GM12878 (cell line): ENCODE data around the gene U2AF2. TPM values are rescaled to one million over a fixed set of nuclear protein-coding genes. Genes with fewer than 3 reads are reported as not detected.

ENCODE experiments used
- ATAC-seq: fragments of 200-7000 bp; cut with Tn5 transposase; 3 replicates; pipeline ENCODE4 v1.9.1; 2020; ENCODE audit warnings: mild to moderate bottlenecking, moderate library complexity
- BruUV-seq: library from RNA; stranded (reverse); fragments of 400-500 nt; replicated peaks from 2 replicates; lab custom pipeline; 2021; lab: Mats Ljungman, UMichigan
- CTCF ChIA-PET: fragments of 300-600 bp; sonication (Branson Sonifier 250); formaldehyde crosslinking; extraction: SDS; loops from one replicate; lab custom pipeline; 2021; ENCODE audit warnings: inconsistent platforms; lab: Yijun Ruan, JAX
- POLR2A ChIA-PET: fragments of 350-600 bp; formaldehyde crosslinking; extraction: SDS; loops from one replicate; lab custom pipeline; 2021; ENCODE audit warnings: inconsistent platforms; lab: Charles Lee
- RAD21 ChIA-PET: fragments of 300-600 bp; sonication (Branson Sonifier 250); formaldehyde crosslinking; loops from one replicate; lab custom pipeline; 2023; ENCODE audit warnings: antibody characterized with exemption; ENCODE audit not compliant: unreplicated experiment; lab: Charles Lee
- SMC1A ChIA-PET: fragments of 300-600 bp; sonication (Branson Sonifier 250); formaldehyde crosslinking; loops from one replicate; lab custom pipeline; 2023; ENCODE audit not compliant: unreplicated experiment, uncharacterized antibody; lab: Charles Lee
- DNase-seq: peaks from one replicate; pipeline ENCODE4 v3.0.0-alpha.2; 2011; ENCODE audit warnings: low read depth, low spot score
- FAIRE-seq: peaks from 3 replicates; lab custom pipeline; 2011; peaks lifted over from hg19 to GRCh38; lab: Jason Lieb, UNC
- H2AFZ ChIP-seq: 2 replicates; pipeline ENCODE4 v1.6.0; 2011; ENCODE audit warnings: low read depth, low read length, control low read depth; ENCODE audit not compliant: control insufficient read depth
- H3K27ac ChIP-seq: 2 replicates; pipeline ENCODE4 v1.5.1; 2011; ENCODE audit warnings: control low read depth; ENCODE audit not compliant: control insufficient read depth, insufficient read depth
- H3K27me3 ChIP-seq, 2 experiments: replicated peaks in 1 of 2; 2 replicates each; pipeline versions ENCODE4 v1.6.0 to v1.6.1; 2011; ENCODE audit warnings: low read length in 1 of 2; ENCODE audit not compliant: control insufficient read depth in 2 of 2, insufficient read depth in 2 of 2
- H3K36me3 ChIP-seq, 2 experiments: 2 replicates each; pipeline ENCODE4 v1.5.1; 2011; ENCODE audit warnings: low read length in 1 of 2; ENCODE audit not compliant: control insufficient read depth in 2 of 2, insufficient read depth in 2 of 2
- H3K4me1 ChIP-seq: 2 replicates; pipeline ENCODE4 v1.6.1; 2011; ENCODE audit warnings: mild to moderate bottlenecking, low read length, moderate library complexity, mixed read lengths; ENCODE audit not compliant: control insufficient read depth, insufficient read depth
- H3K4me2 ChIP-seq: 2 replicates; pipeline ENCODE4 v1.6.0; 2011; ENCODE audit warnings: control low read depth; ENCODE audit not compliant: control insufficient read depth, insufficient read depth
- H3K4me3 ChIP-seq: fragments of 200-600 bp; sonication (generic); 2 replicates; pipeline ENCODE4 v1.5.1; 2016
- H3K79me2 ChIP-seq: 2 replicates; pipeline ENCODE4 v1.6.0; 2011; ENCODE audit warnings: low read length; ENCODE audit not compliant: control insufficient read depth, insufficient read depth
- H3K9ac ChIP-seq: 2 replicates; pipeline ENCODE4 v1.8.0; 2011; ENCODE audit warnings: low read length, control low read depth, mixed read lengths; ENCODE audit not compliant: control insufficient read depth, insufficient read depth
- H3K9me3 ChIP-seq: replicated peaks from 3 replicates; pipeline ENCODE4 v1.5.1; 2011; ENCODE audit warnings: mild to moderate bottlenecking, low read length; ENCODE audit not compliant: control insufficient read depth, insufficient read depth
- H4K20me1 ChIP-seq: 2 replicates; pipeline ENCODE4 v1.6.0; 2011; ENCODE audit not compliant: control insufficient read depth, insufficient read depth
- CREB1 ChIP-seq: IDR thresholded peaks from 2 replicates; pipeline ENCODE4 v1.6.1; 2012; ENCODE audit warnings: low read depth, mild to moderate bottlenecking, inconsistent platforms
- E4F1 ChIP-seq: fragments of 450-650 bp; IDR thresholded peaks from 2 replicates; pipeline ENCODE4 v1.6.1; 2018; ENCODE audit warnings: borderline replicate concordance, mild to moderate bottlenecking; ENCODE audit not compliant: partially characterized antibody
- FOXK2 ChIP-seq: fragments of 450-650 bp; IDR thresholded peaks from 2 replicates; pipeline ENCODE4 v1.6.1; 2017; ENCODE audit warnings: mild to moderate bottlenecking, moderate library complexity
- MAX ChIP-seq: IDR thresholded peaks from 2 replicates; pipeline ENCODE4 v1.6.1; 2012; ENCODE audit warnings: low read depth, low read length, improper control_type of control experiment
- MLLT1 ChIP-seq: fragments of 450-650 bp; IDR thresholded peaks from 2 replicates; pipeline ENCODE4 v1.6.1; 2016; ENCODE audit warnings: mild to moderate bottlenecking
- MYC ChIP-seq: IDR thresholded peaks from 2 replicates; pipeline ENCODE4 v1.6.1; 2011; ENCODE audit warnings: mild to moderate bottlenecking, low read length, moderate library complexity, inconsistent platforms; ENCODE audit not compliant: insufficient read depth, insufficient replicate concordance, insufficient read length, severe bottlenecking
- NBN ChIP-seq: fragments of 450-650 bp; IDR thresholded peaks from 2 replicates; pipeline ENCODE4 v1.6.1; 2016
- POLR2A ChIP-seq: IDR thresholded peaks from 2 replicates; pipeline ENCODE4 v1.6.1; 2011; ENCODE audit warnings: low read depth, mild to moderate bottlenecking, low read length
- RAD21 ChIP-seq: IDR thresholded peaks from 2 replicates; pipeline ENCODE4 v1.6.1; 2011; ENCODE audit warnings: mild to moderate bottlenecking, low read depth, low read length, moderate library complexity; ENCODE audit not compliant: insufficient read depth
- SMC3 ChIP-seq: IDR thresholded peaks from 2 replicates; pipeline ENCODE4 v1.6.1; 2011; ENCODE audit warnings: low read length, improper control_type of control experiment, borderline replicate concordance
- SPI1 ChIP-seq: IDR thresholded peaks from 2 replicates; pipeline ENCODE4 v1.6.1; 2011; ENCODE audit warnings: low read depth, mild to moderate bottlenecking, low read length, moderate library complexity, borderline replicate concordance; ENCODE audit not compliant: insufficient read depth
- SRF ChIP-seq, 2 experiments: IDR thresholded peaks; 2 replicates each; pipeline ENCODE4 v1.6.1; 2011; ENCODE audit warnings: low read depth in 2 of 2, low read length in 2 of 2, mild to moderate bottlenecking in 1 of 2, moderate library complexity in 1 of 2
- TCF3 ChIP-seq: IDR thresholded peaks from 2 replicates; pipeline ENCODE4 v1.6.1; 2012; ENCODE audit warnings: low read depth, mild to moderate bottlenecking, low read length, borderline replicate concordance; ENCODE audit not compliant: insufficient read depth
- USF1 ChIP-seq: IDR thresholded peaks from 2 replicates; pipeline ENCODE4 v1.6.1; 2011; ENCODE audit warnings: borderline replicate concordance, low read depth, mild to moderate bottlenecking, moderate library complexity, mixed read lengths, low read length; ENCODE audit not compliant: insufficient read depth; ENCODE audit errors: extremely low read length
- YY1 ChIP-seq: IDR thresholded peaks from 2 replicates; pipeline ENCODE4 v1.6.1; 2011; ENCODE audit warnings: low read depth, mild to moderate bottlenecking, low read length
- WGBS: methylation state at CpG from one replicate; pipeline ENCODE4 v1.1.6; 2016; ENCODE audit warnings: low lambda C conversion rate; ENCODE audit not compliant: insufficient replicate concordance, insufficient coverage; ENCODE audit errors: missing lambda C conversion rate; 5-methylcytosine and 5-hydroxymethylcytosine counted together
- in situ Hi-C: fragments of 300-500 bp; cut with MboI; formaldehyde crosslinking; loops from 9 replicates; pipeline ENCODE4 v1.14.3; 2018; ENCODE audit warnings: mixed read lengths
- intact Hi-C: fragments of 100-400 bp; cut with micrococcal nuclease; formaldehyde crosslinking; loops from one replicate; pipeline ENCODE4 v1.14.2; 2022; ENCODE audit not compliant: unreplicated experiment
- polyA plus RNA-seq, 11 experiments: library from polyadenylated mRNA; depleted of rRNA in 4 of 11; unstranded in 6 of 11; stranded (reverse) in 5 of 11; fragments of >200 nt; fragmentation: Nextera tagmentation in 4 of 11; fragmentation: Illumina TruSeq in 1 of 11; extraction: Ambion mirVana in 4 of 11; extraction: Trizol in 1 of 11; gene quantifications; 1 replicate in 1 of 11; 2 replicates in 10 of 11; pipeline versions ENCODE4 v1.2.1 to v1.2.3, GENCODE V29; 2011 to 2016; ENCODE audit warnings: inconsistent platforms in 2 of 11, missing spikeins in 2 of 11, low read depth in 1 of 11
- total RNA-seq, 4 experiments: library from RNA; depleted of rRNA in 3 of 4; stranded (reverse); fragments of >200 nt in 3 of 4; fragmentation: Illumina TruSeq in 1 of 4; extraction: Trizol in 1 of 4; gene quantifications; 2 replicates each; pipeline versions ENCODE4 v1.2.1 to v1.2.3, GENCODE V29; 2013 to 2021

U2AF2 gene
- total and polyA plus RNA-seq, 10 of the 15 experiments (the other 5 are each of a cell fraction or from before 2014, with no cell fraction given) = 3.0 to 338 (median 130) TPM

DNA sequence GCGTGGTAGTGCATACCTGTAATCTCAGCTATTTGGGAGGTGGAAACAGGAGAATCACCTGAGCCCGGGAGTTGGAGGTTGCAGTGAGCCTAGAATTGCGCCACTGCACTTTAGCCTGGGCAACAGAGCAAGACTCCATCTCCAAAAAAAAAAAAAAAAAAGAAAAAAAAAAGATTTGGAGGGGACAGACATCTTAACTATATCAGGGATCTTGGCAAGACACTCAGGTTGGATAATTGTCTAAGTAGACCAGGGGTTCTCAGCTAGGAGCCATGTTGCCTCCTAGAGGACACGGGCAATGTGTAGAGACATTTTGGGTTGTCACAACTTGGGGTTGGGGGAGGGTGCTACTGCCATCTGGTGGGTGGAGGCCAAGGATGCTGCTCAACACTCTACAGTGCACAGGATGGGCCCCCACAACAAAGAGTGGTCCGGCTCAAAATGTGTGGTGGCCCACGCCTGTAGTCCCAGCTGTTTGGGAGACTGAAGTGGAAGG lies 15.9 kb upstream of the U2AF2 start (continued):
- TF ChIP-seq NBN (peak; percentile 18; the same call in 1 of the 2 replicates), SPI1 (no peak), CREB1 (0 out of 2 replicates have a peak, but pooled peaks have one; percentile 42), SMC3 (no peak), FOXK2 (no peak), SRF (IDR thresholded peaks at IDR 0.05; ENCODE audit: low read depth in 2 of 2, low read length in 2 of 2) (no peak), E4F1 (no peak)
- TF ChIP-seq, all 136 proteins: peak for 18

- no peak for ATAC-seq
- H3K4me3 ChIP-seq = peak overlapping the region; percentile 95
- in situ Hi-C loops = no loop called here
- 0 out of 2 replicates have a peak, but pooled peaks have one; percentile 33 for TF ChIP-seq YY1
- peak; percentile 78 for TF ChIP-seq USF1
- TF ChIP-seq MYC = peak; percentile 26
- TF ChIP-seq MLLT1 = 0 out of 2 replicates have a peak, but pooled peaks have one; percentile 43
- TF ChIP-seq POLR2A = peak; percentile 62
- TF ChIP-seq TCF3 = peak; percentile 77; the same call in 1 of the 2 replicates
- TF ChIP-seq RAD21 = 0 out of 2 replicates have a peak, but pooled peaks have one; percentile 8
- TF ChIP-seq MAX = peak; percentile 68; the same call in 1 of the 2 replicates
Observed at GRCh38 chr19:55640043-55640576, 14.7 kb upstream of the U2AF2 start.

More at GRCh38 chr19:55640043-55640576, 14.7 kb upstream of the U2AF2 start:
- Histone ChIP-seq H3K79me2 (peaks cover 71% of the 10 kb centered on the region), H3K4me2 (peak overlapping the region; percentile 83), H3K27me3 (no peaks in the 10 kb centered on the region), H3K9ac (peak overlapping the region; percentile 86), H2AFZ (peak overlapping the region; percentile 37; the same call in 1 of the 2 replicates), H3K27ac (peak overlapping the region; percentile 64), H4K20me1 (no peaks in the 10 kb centered on the region), H3K4me1 (peaks cover 41% of the 10 kb centered on the region), H3K36me3 (no peaks in the 10 kb centered on the region), H3K9me3 (no peaks in the 10 kb centered on the region)
- 42% methylated on average over 31 of the region's 38 CpGs for WGBS
- ChIA-PET POLR2A (interaction anchor here (1.5 to 2.1 kb wide), 2 partner anchors 10 to 34 kb away, joined by 3 to 5 read pairs; no protein-coding TSS in a partner anchor), RAD21 (no interaction called here), SMC1A (no interaction called here), CTCF (interaction anchor here (0.7 to 1.9 kb wide), 3 partner anchors 14 to 172 kb away, joined by 3 to 8 read pairs (median 6); partner anchors contain the start of gene U2AF2)
- DNase-seq (no peak), FAIRE-seq (no peak)
- BruUV-seq = no TSS peak
- intact Hi-C loops = loop anchor here (5.0 kb wide), 2 partner anchors 37 to 38 kb away; partner anchors contain the start of genes EPN1 and ZNF524
